HG03280 (cell line): ENCODE results near the gene NECTIN1.

Source experiments
- ATAC-seq: cut with Tn5 transposase; IDR thresholded peaks from one replicate; pipeline ENCODE4 v1.9.1; 2021; ENCODE audit warnings: mild to moderate bottlenecking, moderate library complexity; ENCODE audit not compliant: unreplicated experiment

The NECTIN1 gene

GRCh38 chr11:119728651-119729580, at the start of gene NECTIN1:
Gene NECTIN1 (minus strand): TSS chr11:119729200. CDS start chr11:119728553, 647 bp downstream.
- peak; percentile 93 for ATAC-seq

GRCh38 chr11:119778391-119779194, 49.6 kb upstream of the NECTIN1 start:
- no peak for ATAC-seq

GRCh38 chr11:119777940-119778339, 48.9 kb upstream of the NECTIN1 start:
- no peak for ATAC-seq

- no peak for ATAC-seq
Measured at GRCh38 chr11:119776651-119777050, 47.7 kb upstream of the NECTIN1 start.

- no peak for ATAC-seq
Measured at GRCh38 chr11:119776031-119776636, 47.1 kb upstream of the NECTIN1 start.

GRCh38 chr11:119774172-119774763, 45.3 kb upstream of the NECTIN1 start:
- no peak for ATAC-seq

GRCh38 chr11:119772641-119773415, 43.8 kb upstream of the NECTIN1 start:
- no peak for ATAC-seq

- ATAC-seq, result no peak
Measured at GRCh38 chr11:119772076-119772475, 43.1 kb upstream of the NECTIN1 start.

GRCh38 chr11:119771172-119771770, 42.3 kb upstream of the NECTIN1 start:
- no peak for ATAC-seq

- ATAC-seq, result no peak
Measured at GRCh38 chr11:119765628-119766027, 36.6 kb upstream of the NECTIN1 start.

GRCh38 chr11:119764108-119764868, 35.3 kb upstream of the NECTIN1 start:
- ATAC-seq, result no peak

GRCh38 chr11:119763071-119763728, 34.2 kb upstream of the NECTIN1 start:
- no peak for ATAC-seq

GRCh38 chr11:119759747-119760412, 30.9 kb upstream of the NECTIN1 start:
- ATAC-seq, result no peak

GRCh38 chr11:119759324-119759723, 30.3 kb upstream of the NECTIN1 start:
- no peak for ATAC-seq

GRCh38 chr11:119758291-119758690, 29.3 kb upstream of the NECTIN1 start:
- no peak for ATAC-seq

GRCh38 chr11:119757378-119757777, 28.4 kb upstream of the NECTIN1 start:
- ATAC-seq, result no peak

- no peak for ATAC-seq
Measured at GRCh38 chr11:119756169-119756865, 27.3 kb upstream of the NECTIN1 start.
